Gastroesophageal sphincter (tissue), 2 donors: ENCODE measurements around the gene KLRG1.

Experiments
- EP300 ChIP-seq: sonication (generic); formaldehyde crosslinking; IDR thresholded peaks from one replicate; pipeline ENCODE4 v1.6.1; 2017; ENCODE audit warnings: antibody characterized with exemption, mild to moderate bottlenecking
- POLR2AphosphoS5 ChIP-seq: sonication (generic); formaldehyde crosslinking; IDR thresholded peaks from one replicate; pipeline ENCODE4 v1.6.1; 2017; ENCODE audit warnings: antibody characterized with exemption

GRCh38 chr12:8993827-8994226, 4.5 kb downstream of the KLRG1 start:
- TF ChIP-seq EP300 (no peak), POLR2AphosphoS5 (no peak)
